GM18517 (cell line): ENCODE results near the gene PID1.

ENCODE experiments used
- ATAC-seq: cut with Tn5 transposase; IDR thresholded peaks from one replicate; pipeline ENCODE4 v1.9.1; 2021; ENCODE audit warnings: mild to moderate bottlenecking, moderate library complexity; ENCODE audit not compliant: unreplicated experiment

Gene PID1

GRCh38 chr2:229261599-229261998 is 9.5 kb downstream of the PID1 start:
- no peak for ATAC-seq

- ATAC-seq = no peak
Measured at GRCh38 chr2:229261076-229261475, 10.0 kb downstream of the PID1 start.

GRCh38 chr2:229257985-229258384 is 13.1 kb downstream of the PID1 start:
- ATAC-seq = no peak

GRCh38 chr2:229256376-229256775 is 14.7 kb downstream of the PID1 start:
- ATAC-seq = no peak

GRCh38 chr2:229254206-229254605 is 16.9 kb downstream of the PID1 start:
- ATAC-seq = no peak

- ATAC-seq = no peak
Measured at GRCh38 chr2:229252996-229253395, 18.1 kb downstream of the PID1 start.

GRCh38 chr2:229252280-229252679 is 18.8 kb downstream of the PID1 start:
- no peak for ATAC-seq

- no peak for ATAC-seq
Measured at GRCh38 chr2:229249536-229249935, 21.6 kb downstream of the PID1 start.

- no peak for ATAC-seq
Measured at GRCh38 chr2:229246334-229246733, 24.8 kb downstream of the PID1 start.

- no peak for ATAC-seq
Measured at GRCh38 chr2:229244975-229245374, 26.1 kb downstream of the PID1 start.

- ATAC-seq = no peak
Measured at GRCh38 chr2:229243890-229244560, 27.1 kb downstream of the PID1 start.

- no peak for ATAC-seq
Measured at GRCh38 chr2:229240984-229241491, 30.0 kb downstream of the PID1 start.

- ATAC-seq = no peak
Measured at GRCh38 chr2:229239021-229239420, 32.1 kb downstream of the PID1 start.

GRCh38 chr2:229237270-229237669 is 33.8 kb downstream of the PID1 start:
- ATAC-seq = no peak

GRCh38 chr2:229235131-229235914 is 35.8 kb downstream of the PID1 start:
- ATAC-seq = no peak

- ATAC-seq = no peak
Measured at GRCh38 chr2:229231885-229232284, 39.2 kb downstream of the PID1 start.

- no peak for ATAC-seq
Measured at GRCh38 chr2:229231328-229231868, 39.7 kb downstream of the PID1 start.

- ATAC-seq = no peak
Measured at GRCh38 chr2:229230911-229231310, 40.2 kb downstream of the PID1 start.

GRCh38 chr2:229230256-229230655 is 40.8 kb downstream of the PID1 start:
- no peak for ATAC-seq

GRCh38 chr2:229226382-229226781 is 44.7 kb downstream of the PID1 start:
- ATAC-seq = no peak

- ATAC-seq = no peak
Measured at GRCh38 chr2:229223107-229223506, 48.0 kb downstream of the PID1 start.

GRCh38 chr2:229221641-229222040 is 49.4 kb downstream of the PID1 start:
- ATAC-seq = no peak
